GM23248 (cell line): ENCODE data around the gene DAAM1.

ENCODE experiments used
- EZH2 ChIP-seq: fragments of 200-600 bp; sonication (generic); IDR thresholded peaks from 2 replicates; pipeline ENCODE4 v1.6.1; 2018; ENCODE audit warnings: antibody characterized with exemption, mild to moderate bottlenecking; ENCODE audit not compliant: insufficient read depth, poor library complexity, severe bottlenecking
- EZH2phosphoT487 ChIP-seq: fragments of 200-600 bp; sonication (generic); IDR thresholded peaks from 2 replicates; pipeline ENCODE4 v1.6.1; 2018; ENCODE audit warnings: antibody characterized with exemption, moderate library complexity, mild to moderate bottlenecking, low read depth; ENCODE audit not compliant: insufficient read depth

DNA sequence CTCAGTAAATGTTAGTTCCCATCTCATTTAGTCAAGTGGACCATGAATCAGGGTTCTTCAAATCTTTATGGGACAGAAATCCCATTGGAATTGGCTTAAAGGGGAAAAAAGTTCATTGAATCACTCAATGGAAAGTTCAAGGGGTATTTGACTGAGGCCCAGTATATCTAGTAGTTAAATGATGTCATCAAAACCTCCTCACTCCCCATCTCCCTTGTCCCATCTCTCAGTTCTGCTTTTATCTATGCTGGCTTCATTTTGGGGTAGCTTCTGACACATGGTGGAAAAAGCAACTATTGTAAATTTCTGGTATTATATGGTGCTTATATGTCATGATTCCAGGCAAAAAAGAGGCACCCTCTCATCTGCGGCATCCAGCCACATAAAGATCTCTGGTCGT is 51.9 kb downstream of the DAAM1 start:
- no peak for TF ChIP-seq EZH2phosphoT487
- TF ChIP-seq EZH2 = no peak
